Kidney (tissue), 14 donors: ENCODE results near the gene SORCS2. TPM values are rescaled to one million over a fixed set of nuclear protein-coding genes. Genes with fewer than 3 reads are reported as not detected.

ENCODE experiments used
- DNase-seq, 5 donors: peaks; one replicate each; pipeline ENCODE4 v3.0.0-alpha.2; 2013 to 2020
- FAIRE-seq: peaks from 2 replicates; lab custom pipeline; 2012; peaks lifted over from hg19 to GRCh38; lab: Jason Lieb, UNC
- H3K27ac ChIP-seq, 2 donors: one replicate each; pipeline ENCODE4 v1.7.0; 2013; ENCODE audit warnings: low read depth in 2 of 2, low read length in 2 of 2, inconsistent platforms in 1 of 2
- H3K27me3 ChIP-seq: one replicate; pipeline ENCODE4 v1.7.1; 2013; ENCODE audit warnings: low read length, inconsistent platforms; ENCODE audit not compliant: control insufficient read depth, insufficient read depth
- H3K36me3 ChIP-seq, 3 donors: one replicate each; pipeline versions ENCODE4 v1.7.0 to v1.7.1; 2013; ENCODE audit warnings: low read length in 3 of 3, control low read depth in 1 of 3, inconsistent platforms in 1 of 3; ENCODE audit not compliant: insufficient read depth in 3 of 3, control insufficient read depth in 2 of 3
- H3K4me1 ChIP-seq, 3 donors: one replicate each; pipeline versions ENCODE4 v1.7.0 to v1.7.1; 2013; ENCODE audit warnings: low read length in 3 of 3, inconsistent platforms in 1 of 3, low read depth in 1 of 3; ENCODE audit not compliant: control insufficient read depth in 2 of 3, insufficient read depth in 2 of 3
- H3K4me3 ChIP-seq, 3 donors: one replicate each; pipeline versions ENCODE4 v1.7.0 to v1.8.1; 2013; ENCODE audit warnings: low read length in 3 of 3, control low read depth in 1 of 3, inconsistent platforms in 1 of 3
- H3K9ac ChIP-seq, 3 donors: one replicate each; pipeline versions ENCODE4 v1.7.0 to v1.7.1; 2013; ENCODE audit warnings: low read length in 3 of 3, control low read depth in 1 of 3, inconsistent platforms in 1 of 3
- H3K9me3 ChIP-seq, 3 donors: one replicate each; pipeline versions ENCODE4 v1.7.0 to v1.7.1; 2013; ENCODE audit warnings: low read length in 3 of 3, control low read depth in 1 of 3, inconsistent platforms in 1 of 3; ENCODE audit not compliant: control insufficient read depth in 2 of 3, insufficient read depth in 1 of 3
- intact Hi-C: fragments of 100-400 bp; cut with DNase I; formaldehyde crosslinking; loops from one replicate; pipeline ENCODE4 v1.11.1; 2022
- polyA plus RNA-seq: library from polyadenylated mRNA; stranded (reverse); fragments of 350-450 nt; fragmentation: Illumina TruSeq; extraction: RNeasy Lipid Tissue Mini Kit (QIAGEN cat#74804); gene quantifications from one replicate; pipeline ENCODE4 v1.2.3, GENCODE V29; 2014; ENCODE audit warnings: low read depth, low replicate concordance; ENCODE audit not compliant: insufficient read depth
- total RNA-seq: library from RNA; stranded (reverse); fragmentation: NEBNext Ultra II Directional; extraction: Animal tissue kit (Norgen Biotek cat#: 25700); gene quantifications from one replicate; pipeline ENCODE4 v1.2.1, GENCODE V29; 2021
- TF ChIP-seq, protein P1 (sequence below): IDR thresholded peaks from 3 replicates; pipeline ENCODE4 v1.5.1; 2012; ENCODE audit warnings: mild to moderate bottlenecking, moderate library complexity, borderline replicate concordance; ENCODE audit not compliant: insufficient read depth; ENCODE audit errors: extremely low read depth
- donor health status: control.
- donor health status: control.
- donor health status: control.
- donor health status: control.
- donor health status: control.
- donor health status: DM: yes; HTN: yes; CAD: no.
- donor health status: Normal renal cell carcinoma (clear cell type).

SORCS2 gene
- total and polyA plus RNA-seq, 2 donors from 2014 or later = 6.1 to 9.1 TPM

DNA sequence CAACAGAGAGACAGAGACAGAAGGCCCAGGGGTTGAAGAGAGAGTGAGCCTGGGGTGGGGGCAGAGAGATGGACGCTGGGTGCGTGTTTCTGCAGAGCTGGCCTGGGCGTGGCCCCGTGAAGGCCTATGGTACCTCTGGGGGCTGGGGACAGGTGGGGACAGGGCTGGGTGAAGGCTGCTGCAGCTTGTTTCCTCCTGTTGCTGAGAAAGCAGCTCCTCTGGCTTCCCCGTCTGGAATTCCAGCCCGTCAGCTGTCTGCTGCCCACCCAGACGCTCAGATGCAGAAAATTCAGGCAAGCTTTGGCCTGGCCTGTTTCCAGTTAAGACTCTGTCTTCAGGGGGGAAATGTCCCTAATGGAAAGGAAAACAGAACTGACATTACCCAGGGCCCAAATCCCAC is 319.2 kb downstream of the SORCS2 start:
- Histone ChIP-seq H3K9me3 (no peaks in the 10 kb centered on the region), H3K9ac (no peak overlapping the region), H3K27ac (no peak overlapping the region), H3K27me3 (no peaks in the 10 kb centered on the region), H3K4me1 (no peaks in the 10 kb centered on the region), H3K4me3 (no peak overlapping the region), H3K36me3 (no peaks in the 10 kb centered on the region)
- TF ChIP-seq, protein P1, sequence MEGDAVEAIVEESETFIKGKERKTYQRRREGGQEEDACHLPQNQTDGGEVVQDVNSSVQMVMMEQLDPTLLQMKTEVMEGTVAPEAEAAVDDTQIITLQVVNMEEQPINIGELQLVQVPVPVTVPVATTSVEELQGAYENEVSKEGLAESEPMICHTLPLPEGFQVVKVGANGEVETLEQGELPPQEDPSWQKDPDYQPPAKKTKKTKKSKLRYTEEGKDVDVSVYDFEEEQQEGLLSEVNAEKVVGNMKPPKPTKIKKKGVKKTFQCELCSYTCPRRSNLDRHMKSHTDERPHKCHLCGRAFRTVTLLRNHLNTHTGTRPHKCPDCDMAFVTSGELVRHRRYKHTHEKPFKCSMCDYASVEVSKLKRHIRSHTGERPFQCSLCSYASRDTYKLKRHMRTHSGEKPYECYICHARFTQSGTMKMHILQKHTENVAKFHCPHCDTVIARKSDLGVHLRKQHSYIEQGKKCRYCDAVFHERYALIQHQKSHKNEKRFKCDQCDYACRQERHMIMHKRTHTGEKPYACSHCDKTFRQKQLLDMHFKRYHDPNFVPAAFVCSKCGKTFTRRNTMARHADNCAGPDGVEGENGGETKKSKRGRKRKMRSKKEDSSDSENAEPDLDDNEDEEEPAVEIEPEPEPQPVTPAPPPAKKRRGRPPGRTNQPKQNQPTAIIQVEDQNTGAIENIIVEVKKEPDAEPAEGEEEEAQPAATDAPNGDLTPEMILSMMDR = no peak
- DNase-seq (peak in 1 of 5 donors; percentile 46), FAIRE-seq (no peak)
- intact Hi-C loops = no loop called here

DNA sequence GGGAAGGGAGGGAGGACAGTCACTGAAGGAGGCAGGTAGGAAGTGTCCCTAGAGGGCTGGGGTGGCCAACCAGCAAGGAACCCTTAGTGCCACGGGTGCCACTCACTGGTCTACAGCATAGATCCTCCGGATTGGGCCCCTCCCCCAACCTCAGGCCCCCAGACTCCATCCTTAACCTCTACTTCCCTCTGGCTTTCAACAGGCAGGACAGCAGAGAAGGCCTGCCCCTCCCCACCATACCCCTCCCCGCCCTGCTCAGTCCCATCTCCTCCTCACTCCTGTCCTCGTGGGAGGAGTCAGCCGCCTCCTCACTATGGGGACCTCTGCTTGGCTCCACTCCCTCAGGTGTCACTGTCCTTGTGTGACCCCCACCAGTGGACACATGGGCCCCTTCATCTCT is 320.1 kb downstream of the SORCS2 start:
- Histone ChIP-seq H3K4me1 (peaks cover 0 to 3% (median 0%) of the 10 kb centered on the region in 3 donors), H3K9me3 (no peaks in the 10 kb centered on the region), H3K27me3 (no peaks in the 10 kb centered on the region), H3K9ac (no peak overlapping the region), H3K36me3 (no peaks in the 10 kb centered on the region), H3K4me3 (no peak overlapping the region), H3K27ac (no peak overlapping the region)
- DNase-seq (peak in 2 of 5 donors; percentile 24 to 59), FAIRE-seq (no peak)
- TF ChIP-seq, protein P1 = no peak
- intact Hi-C loops = no loop called here

DNA sequence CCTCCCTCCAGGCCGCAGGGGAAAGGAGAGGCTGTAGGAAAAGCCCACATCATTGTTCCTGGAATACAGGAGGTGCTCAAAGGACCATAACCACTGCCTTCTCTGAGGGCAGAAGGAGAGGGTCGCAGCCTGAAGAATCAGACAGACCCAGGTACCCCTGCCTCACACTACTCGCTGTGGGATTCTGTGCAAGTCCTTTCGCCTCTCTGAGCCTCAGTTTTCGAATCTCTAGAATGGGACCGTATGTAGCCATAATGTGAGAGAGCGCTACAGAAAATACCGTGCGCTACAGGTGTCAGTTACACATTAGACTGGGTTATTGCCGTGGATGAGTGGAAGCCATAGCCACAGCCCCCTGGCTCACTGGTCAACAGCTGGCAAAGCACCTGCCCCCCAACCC is 320.6 kb downstream of the SORCS2 start:
- TF ChIP-seq, protein P1 = no peak
- H3K27ac ChIP-seq = no peak overlapping the region
- H3K36me3 ChIP-seq = no peaks in the 10 kb centered on the region
- no peak overlapping the region for H3K4me3 ChIP-seq
- H3K4me1 ChIP-seq = peaks cover 0 to 3% (median 0%) of the 10 kb centered on the region in 3 donors
- no peak overlapping the region for H3K9ac ChIP-seq
- no peak for FAIRE-seq
- no peaks in the 10 kb centered on the region for H3K27me3 ChIP-seq
- no peaks in the 10 kb centered on the region for H3K9me3 ChIP-seq
- DNase-seq = no peak
- intact Hi-C loops = no loop called here

DNA sequence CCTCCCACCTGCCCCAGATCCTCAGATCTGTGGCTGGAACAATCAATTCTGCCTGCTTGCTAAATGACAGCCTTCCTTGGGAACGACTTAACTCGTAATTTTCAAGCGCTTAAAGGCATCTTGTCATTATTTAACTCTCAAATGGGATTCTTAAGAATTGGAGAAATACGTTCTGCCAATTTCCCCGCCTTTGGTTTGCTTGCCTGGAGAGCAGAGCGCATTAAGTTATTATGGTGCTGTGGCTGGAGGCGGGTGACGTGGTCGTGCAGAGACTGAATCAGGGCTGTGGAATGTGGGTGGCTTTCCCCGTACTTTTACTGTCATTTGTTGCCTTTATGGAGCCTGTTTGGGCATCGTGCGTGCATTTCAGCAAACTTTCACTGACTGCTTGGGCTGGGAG is 321.3 kb downstream of the SORCS2 start:
- no peaks in the 10 kb centered on the region for H3K36me3 ChIP-seq
- FAIRE-seq (no peak), DNase-seq (no peak)
- H3K4me3 ChIP-seq = no peak overlapping the region
- intact Hi-C loops = no loop called here
- TF ChIP-seq, protein P1 = no peak
- H3K27ac ChIP-seq = no peak overlapping the region
- no peaks in the 10 kb centered on the region for H3K27me3 ChIP-seq
- H3K4me1 ChIP-seq = peaks cover 0 to 3% (median 0%) of the 10 kb centered on the region in 3 donors
- no peaks in the 10 kb centered on the region for H3K9me3 ChIP-seq
- H3K9ac ChIP-seq = no peak overlapping the region
